Measurements from ENCODE around the gene SLC9A3.

GRCh38 chr5:425714-426113 lies 98.5 kb downstream of the SLC9A3 start:
- TF ChIP-seq FOXM1 (IDR thresholded peaks at IDR 0.05; ENCODE audit: low read depth) (no peak), NRF1 (IDR thresholded peaks at IDR 0.05; ENCODE audit: low read depth, low read length) (no peak), SIN3A (IDR thresholded peaks at IDR 0.05; ENCODE audit: borderline replicate concordance, low read depth, low read length) (no peak), GABPA (IDR thresholded peaks at IDR 0.05; ENCODE audit: low read depth) (no peak), CTCF (IDR thresholded peaks at IDR 0.05) (peak; percentile 24), EP300 (IDR thresholded peaks at IDR 0.05; ENCODE audit: borderline replicate concordance in 1 of 2, low read depth in 1 of 2, low read length in 1 of 2) (no peak), EZH2phosphoT487 (IDR thresholded peaks at IDR 0.05; ENCODE audit: borderline replicate concordance, low read depth) (no peak), TAF1 (IDR thresholded peaks at IDR 0.05; ENCODE audit: borderline replicate concordance, low read depth, low read length) (no peak), MXI1 (IDR thresholded peaks at IDR 0.05; ENCODE audit: low read depth, low read length) (no peak), CHD2 (IDR thresholded peaks at IDR 0.05; ENCODE audit: low read length, partially characterized antibody) (no peak), USF1 (IDR thresholded peaks at IDR 0.05; ENCODE audit: borderline replicate concordance, low read depth) (no peak), POLR2AphosphoS5 (IDR thresholded peaks at IDR 0.05; ENCODE audit: low read depth, low read length) (no peak)
- TF ChIP-seq, protein P1, sequence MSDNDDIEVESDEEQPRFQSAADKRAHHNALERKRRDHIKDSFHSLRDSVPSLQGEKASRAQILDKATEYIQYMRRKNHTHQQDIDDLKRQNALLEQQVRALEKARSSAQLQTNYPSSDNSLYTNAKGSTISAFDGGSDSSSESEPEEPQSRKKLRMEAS (IDR thresholded peaks at IDR 0.05; ENCODE audit: low read depth), result no peak
- TF ChIP-seq, protein P2, sequence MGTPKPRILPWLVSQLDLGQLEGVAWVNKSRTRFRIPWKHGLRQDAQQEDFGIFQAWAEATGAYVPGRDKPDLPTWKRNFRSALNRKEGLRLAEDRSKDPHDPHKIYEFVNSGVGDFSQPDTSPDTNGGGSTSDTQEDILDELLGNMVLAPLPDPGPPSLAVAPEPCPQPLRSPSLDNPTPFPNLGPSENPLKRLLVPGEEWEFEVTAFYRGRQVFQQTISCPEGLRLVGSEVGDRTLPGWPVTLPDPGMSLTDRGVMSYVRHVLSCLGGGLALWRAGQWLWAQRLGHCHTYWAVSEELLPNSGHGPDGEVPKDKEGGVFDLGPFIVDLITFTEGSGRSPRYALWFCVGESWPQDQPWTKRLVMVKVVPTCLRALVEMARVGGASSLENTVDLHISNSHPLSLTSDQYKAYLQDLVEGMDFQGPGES (IDR thresholded peaks at IDR 0.05; ENCODE audit: low read depth, low read length), result no peak
